HG03039 (cell line): ENCODE results near the gene CIT.
"Not testable (repeated sequence)": the region's sequence is repeated elsewhere in the genome, so short reads cannot be mapped to it uniquely, and the experiment has no call there.

ENCODE experiments used
- ATAC-seq: cut with Tn5 transposase; IDR thresholded peaks from one replicate; pipeline ENCODE4 v1.9.1; 2021; ENCODE audit warnings: mild to moderate bottlenecking, moderate library complexity; ENCODE audit not compliant: unreplicated experiment

CIT gene

GRCh38 chr12:119660076-119660475, 217.0 kb downstream of the CIT start:
- no peak for ATAC-seq

DNA sequence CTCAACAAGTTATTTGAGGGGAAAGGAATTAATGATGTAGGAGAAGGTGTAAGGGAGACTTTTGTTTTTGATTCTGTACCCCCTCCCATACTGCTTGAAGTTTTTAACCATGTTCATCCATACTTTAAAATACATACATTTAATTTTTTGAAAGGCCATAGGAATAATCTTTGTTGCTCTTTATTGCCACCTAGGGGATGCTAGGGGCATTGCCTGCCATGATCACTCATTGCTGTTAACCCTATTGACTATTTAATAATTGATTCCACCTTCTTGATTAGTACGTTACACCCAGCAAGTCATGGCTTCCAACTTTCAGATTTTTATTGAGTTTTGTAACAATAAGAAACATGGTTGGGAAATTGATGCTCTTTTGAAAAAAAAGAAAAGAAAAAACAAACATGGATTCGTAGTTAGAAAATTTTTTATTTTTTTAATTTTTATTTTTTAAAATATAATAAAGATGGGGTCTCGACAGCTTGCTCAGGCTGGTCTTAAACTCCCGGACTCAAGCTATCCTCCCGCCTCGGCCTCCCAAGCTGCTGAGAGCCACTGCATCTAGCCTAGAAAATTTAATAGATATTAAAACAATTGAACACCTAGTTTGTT, 217.7 kb downstream of the CIT start:
- no peak for ATAC-seq

GRCh38 chr12:119658166-119658565, 219.0 kb downstream of the CIT start:
- ATAC-seq: not testable (repeated sequence)

DNA sequence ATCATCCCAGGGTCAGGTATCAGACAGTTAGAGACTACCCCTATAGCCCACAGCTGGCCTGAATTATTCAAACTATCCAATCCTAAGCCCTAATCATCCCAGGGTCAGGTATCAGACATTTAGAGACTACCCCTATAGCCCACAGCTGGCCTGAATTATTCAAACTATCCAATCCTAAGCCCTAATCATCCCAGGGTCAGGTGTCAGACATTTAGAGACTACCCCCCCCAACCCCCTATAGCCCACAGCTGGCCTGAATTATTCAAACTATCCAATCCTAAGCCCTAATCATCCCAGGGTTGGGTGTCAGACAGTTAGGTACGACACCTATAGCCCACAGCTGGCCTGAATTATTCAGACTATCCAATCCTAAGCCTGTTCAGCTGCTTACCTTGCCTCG, 220.1 kb downstream of the CIT start:
- ATAC-seq: not testable (repeated sequence)

DNA sequence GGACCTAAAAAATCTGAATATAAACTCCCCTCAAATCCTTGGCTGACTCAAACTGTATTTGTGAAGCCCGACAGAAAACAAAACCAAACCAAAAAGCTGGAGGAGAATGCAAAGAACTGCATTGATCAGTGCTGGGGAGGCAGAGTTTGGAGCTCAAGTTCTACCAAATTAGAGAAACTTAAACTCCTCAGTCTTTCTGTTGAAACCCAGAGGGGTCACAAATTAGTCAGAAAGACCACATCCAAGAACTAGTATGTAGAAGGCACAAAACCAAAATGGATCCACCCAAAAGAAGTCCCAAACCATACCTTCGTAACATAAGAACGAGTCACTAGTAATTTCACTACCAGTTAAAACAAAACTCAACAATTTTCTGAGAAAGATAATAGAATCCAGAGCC, 224.5 kb downstream of the CIT start:
- no peak for ATAC-seq

DNA sequence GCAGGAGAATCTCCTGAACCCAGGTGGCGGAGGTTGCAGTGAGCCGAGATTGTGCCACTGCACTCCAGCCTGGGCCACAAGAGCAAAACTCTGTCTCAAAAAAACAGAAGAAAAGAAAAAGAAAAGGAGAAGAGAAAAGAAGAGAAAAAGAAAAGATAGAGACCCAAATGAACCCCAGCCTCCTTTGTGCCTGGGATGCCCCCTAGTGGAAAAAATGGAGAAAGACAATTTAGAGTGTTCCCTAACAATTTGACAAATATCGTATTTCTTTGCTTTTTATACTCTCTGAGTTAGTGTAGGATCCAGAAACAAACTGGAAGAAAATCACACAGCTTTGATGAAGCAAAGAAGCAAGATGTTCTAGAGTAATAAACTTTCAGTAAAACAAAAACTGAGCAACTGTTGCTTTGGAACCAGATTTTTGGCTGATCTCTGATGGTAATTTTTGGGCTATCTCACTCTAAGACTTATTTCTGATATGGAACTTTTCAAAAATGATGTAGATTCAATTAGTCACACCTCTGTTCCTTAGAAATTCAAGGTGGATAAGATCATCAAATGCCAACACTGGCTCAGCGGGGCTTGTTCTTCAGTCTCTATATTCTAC, 227.8 kb downstream of the CIT start:
- ATAC-seq: no peak

- ATAC-seq: no peak
Measured at GRCh38 chr12:119645535-119646059, 231.5 kb downstream of the CIT start.

DNA sequence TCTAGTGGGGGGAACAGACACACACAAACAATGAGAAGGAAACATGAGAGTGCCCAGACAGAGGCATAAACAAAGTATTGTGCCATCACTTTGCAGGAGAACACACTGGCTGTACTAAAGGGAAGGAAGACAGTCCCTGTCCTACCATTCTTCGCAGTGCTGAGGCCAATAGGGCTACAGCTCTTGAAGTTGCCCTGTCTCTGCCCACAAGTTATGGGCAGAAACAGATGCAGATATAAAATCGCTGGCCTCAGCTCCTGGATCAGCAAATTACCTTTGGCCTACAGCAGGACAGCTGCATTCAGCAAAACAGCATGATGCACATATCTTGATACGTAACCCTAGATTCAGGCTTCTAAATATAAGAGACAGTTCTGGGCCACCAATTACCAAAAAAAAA, 232.2 kb downstream of the CIT start:
- no peak for ATAC-seq

DNA sequence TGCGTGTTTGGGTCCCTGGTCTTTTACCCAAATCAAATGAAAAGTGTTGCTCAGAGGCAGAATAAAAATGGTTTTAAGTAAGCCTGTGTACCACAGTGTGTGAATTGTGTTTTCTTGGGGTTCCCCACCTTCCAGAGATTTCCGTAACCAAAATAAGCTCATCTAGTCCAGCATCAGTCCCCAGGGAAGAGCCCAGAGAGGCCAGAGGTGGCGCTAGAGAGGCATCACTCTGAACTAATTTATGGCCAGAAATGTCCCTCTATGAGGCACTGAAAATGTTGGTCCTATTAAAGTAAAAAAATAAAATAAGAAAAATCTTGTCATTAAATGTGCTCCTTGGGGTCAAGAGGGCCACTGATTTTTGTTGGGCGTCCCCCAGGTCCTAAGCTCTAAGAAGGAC, 234.1 kb downstream of the CIT start:
- ATAC-seq: no peak
